Activated CD8-positive, alpha-beta memory T cell treated with anti-CD3 and anti-CD28 coated beads for 1 hour (primary cell): ENCODE measurements around the gene DLEC1.

Experiments
- DNase-seq, 2 donors: peaks; one replicate each; pipeline ENCODE4 v3.0.0-alpha.2; 2020; ENCODE audit warnings: low read depth in 1 of 2; ENCODE audit errors: extremely low read depth in 1 of 2

The DLEC1 gene

GRCh38 chr3:38002291-38002876 is 36.6 kb upstream of the DLEC1 start:
- DNase-seq: no peak

- DNase-seq: no peak
Measured at GRCh38 chr3:38002940-38003339, 36.1 kb upstream of the DLEC1 start.

- peak in 1 of 2 donors; percentile 38 for DNase-seq
Measured at GRCh38 chr3:38003371-38003816, 35.6 kb upstream of the DLEC1 start.

GRCh38 chr3:38003817-38004414 is 35.1 kb upstream of the DLEC1 start:
- DNase-seq: no peak

- DNase-seq: peak in 1 of 2 donors; percentile 33
Measured at GRCh38 chr3:38004415-38005075, 34.5 kb upstream of the DLEC1 start.

- no peak for DNase-seq
Measured at GRCh38 chr3:38005076-38006020, 33.7 kb upstream of the DLEC1 start.

GRCh38 chr3:38006031-38006430 is 33.0 kb upstream of the DLEC1 start:
- DNase-seq: no peak

- DNase-seq: no peak
Measured at GRCh38 chr3:38006445-38006995, 32.5 kb upstream of the DLEC1 start.

GRCh38 chr3:38007754-38008090 is 31.3 kb upstream of the DLEC1 start:
- DNase-seq: no peak

- DNase-seq: no peak
Measured at GRCh38 chr3:38008191-38008701, 30.8 kb upstream of the DLEC1 start.

- no peak for DNase-seq
Measured at GRCh38 chr3:38008971-38009580, 29.9 kb upstream of the DLEC1 start.

- DNase-seq: no peak
Measured at GRCh38 chr3:38009807-38010591, 29.0 kb upstream of the DLEC1 start.

- DNase-seq: no peak
Measured at GRCh38 chr3:38011111-38011510, 27.9 kb upstream of the DLEC1 start.

- DNase-seq: no peak
Measured at GRCh38 chr3:38015485-38015884, 23.5 kb upstream of the DLEC1 start.

GRCh38 chr3:38015984-38016383 is 23.0 kb upstream of the DLEC1 start:
- DNase-seq: no peak

GRCh38 chr3:38016410-38016809 is 22.6 kb upstream of the DLEC1 start:
- DNase-seq: no peak

GRCh38 chr3:38016847-38017444 is 22.1 kb upstream of the DLEC1 start:
- no peak for DNase-seq

- no peak for DNase-seq
Measured at GRCh38 chr3:38017445-38018295, 21.3 kb upstream of the DLEC1 start.
